ENCODE results near the gene C16orf74. TPM values are rescaled to one million over a fixed set of nuclear protein-coding genes. Genes with fewer than 3 reads are reported as not detected.

Gene C16orf74
- total RNA-seq, 1 experiment from 2014 or later: 3.4 TPM

- intact Hi-C loops (cut with micrococcal nuclease; ENCODE audit: unreplicated experiment): no loop called here
- BruUV-seq (replicated peaks): no TSS peak
These were observed 14.3 kb upstream of the C16orf74 start for GRCh38 chr16:85765211-85765610.

GRCh38 chr16:85763616-85764015 lies 12.7 kb upstream of the C16orf74 start:
- Mint-ChIP-seq H3K36me3 (ENCODE audit: insufficient read depth, unreplicated experiment) (peaks cover 13% of the 10 kb centered on the region), H3K4me3 (ENCODE audit: low read depth, unreplicated experiment) (no peak overlapping the region), H3K4me1 (ENCODE audit: low read depth, unreplicated experiment) (peaks cover 24% of the 10 kb centered on the region), H3K9me3 (ENCODE audit: low read depth, unreplicated experiment) (no peaks in the 10 kb centered on the region), H3K27ac (ENCODE audit: unreplicated experiment) (no peak overlapping the region), H3K27me3 (ENCODE audit: unreplicated experiment) (peaks cover 74% of the 10 kb centered on the region)
- no peak for DNase-seq
- TF ChIP-seq CTCF (IDR thresholded peaks at IDR 0.05; ENCODE audit: unreplicated experiment): no peak
- BruUV-seq (replicated peaks): no TSS peak
- intact Hi-C loops (cut with micrococcal nuclease; ENCODE audit: unreplicated experiment): no loop called here
- CTCF ChIA-PET: interaction anchor here (0.7 kb wide), 1 partner anchor 458 kb away, joined by 3 read pairs; no protein-coding TSS in a partner anchor

More at GRCh38 chr16:85765211-85765610, 14.3 kb upstream of the C16orf74 start:
- Mint-ChIP-seq H3K9me3 (ENCODE audit: low read depth, unreplicated experiment) (no peaks in the 10 kb centered on the region), H3K27me3 (ENCODE audit: unreplicated experiment) (peaks cover 58% of the 10 kb centered on the region), H3K4me3 (ENCODE audit: low read depth, unreplicated experiment) (no peak overlapping the region), H3K4me1 (ENCODE audit: low read depth, unreplicated experiment) (peaks cover 14% of the 10 kb centered on the region), H3K27ac (ENCODE audit: unreplicated experiment) (no peak overlapping the region), H3K36me3 (ENCODE audit: insufficient read depth, unreplicated experiment) (peaks cover 6% of the 10 kb centered on the region)
- CTCF ChIA-PET: no interaction called here
- TF ChIP-seq CTCF (IDR thresholded peaks at IDR 0.05; ENCODE audit: unreplicated experiment): no peak
- DNase-seq: no peak

- intact Hi-C loops (cut with micrococcal nuclease; ENCODE audit: unreplicated experiment): no loop called here
- no peak for DNase-seq
- no TSS peak for BruUV-seq (replicated peaks)
- no peak overlapping the region for H3K27ac Mint-ChIP-seq (ENCODE audit: unreplicated experiment)
- H3K9me3 Mint-ChIP-seq (ENCODE audit: low read depth, unreplicated experiment): no peaks in the 10 kb centered on the region
- TF ChIP-seq CTCF (IDR thresholded peaks at IDR 0.05; ENCODE audit: unreplicated experiment): no peak
- H3K4me3 Mint-ChIP-seq (ENCODE audit: low read depth, unreplicated experiment): no peak overlapping the region
- peaks cover 13% of the 10 kb centered on the region for H3K36me3 Mint-ChIP-seq (ENCODE audit: insufficient read depth, unreplicated experiment)
- CTCF ChIA-PET: no interaction called here
- peaks cover 20% of the 10 kb centered on the region for H3K4me1 Mint-ChIP-seq (ENCODE audit: low read depth, unreplicated experiment)
- H3K27me3 Mint-ChIP-seq (ENCODE audit: unreplicated experiment): peaks cover 78% of the 10 kb centered on the region
These were observed 12.1 kb upstream of the C16orf74 start for GRCh38 chr16:85762970-85763369.

GRCh38 chr16:85761861-85762260 lies 11.0 kb upstream of the C16orf74 start:
- H3K27ac Mint-ChIP-seq (ENCODE audit: unreplicated experiment): no peak overlapping the region
- intact Hi-C loops (cut with micrococcal nuclease; ENCODE audit: unreplicated experiment): no loop called here

More at GRCh38 chr16:85761861-85762260, 11.0 kb upstream of the C16orf74 start:
- H3K4me1 Mint-ChIP-seq (ENCODE audit: low read depth, unreplicated experiment): peaks cover 16% of the 10 kb centered on the region
- DNase-seq: no peak
- CTCF ChIA-PET: no interaction called here
- H3K36me3 Mint-ChIP-seq (ENCODE audit: insufficient read depth, unreplicated experiment): peaks cover 7% of the 10 kb centered on the region
- peaks cover 78% of the 10 kb centered on the region for H3K27me3 Mint-ChIP-seq (ENCODE audit: unreplicated experiment)
- H3K4me3 Mint-ChIP-seq (ENCODE audit: low read depth, unreplicated experiment): no peak overlapping the region
- no peaks in the 10 kb centered on the region for H3K9me3 Mint-ChIP-seq (ENCODE audit: low read depth, unreplicated experiment)
- TF ChIP-seq CTCF (IDR thresholded peaks at IDR 0.05; ENCODE audit: unreplicated experiment): no peak
- BruUV-seq (replicated peaks): no TSS peak
